ENCODE data around the gene DUSP11.

DNA sequence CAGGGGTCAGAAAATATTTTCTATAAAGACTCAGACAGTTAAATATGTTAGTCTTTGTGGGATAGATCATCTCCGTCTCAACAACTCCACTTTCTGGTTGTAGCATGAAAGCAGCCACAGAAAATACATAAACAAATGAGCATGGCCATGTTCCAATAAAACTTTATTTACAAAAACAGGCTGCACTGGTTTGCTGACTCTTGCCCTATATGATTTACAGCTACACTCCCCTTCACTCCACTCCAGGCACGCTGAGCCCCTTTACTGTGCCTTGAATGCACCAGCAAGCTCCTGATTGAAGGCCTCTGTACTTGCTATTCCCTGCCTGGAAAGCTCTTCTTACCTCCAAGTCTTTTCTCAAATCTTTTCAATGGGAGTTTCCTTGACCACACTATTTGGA lies 43.1 kb upstream of the DUSP11 start:
- TF ChIP-seq, protein P1, sequence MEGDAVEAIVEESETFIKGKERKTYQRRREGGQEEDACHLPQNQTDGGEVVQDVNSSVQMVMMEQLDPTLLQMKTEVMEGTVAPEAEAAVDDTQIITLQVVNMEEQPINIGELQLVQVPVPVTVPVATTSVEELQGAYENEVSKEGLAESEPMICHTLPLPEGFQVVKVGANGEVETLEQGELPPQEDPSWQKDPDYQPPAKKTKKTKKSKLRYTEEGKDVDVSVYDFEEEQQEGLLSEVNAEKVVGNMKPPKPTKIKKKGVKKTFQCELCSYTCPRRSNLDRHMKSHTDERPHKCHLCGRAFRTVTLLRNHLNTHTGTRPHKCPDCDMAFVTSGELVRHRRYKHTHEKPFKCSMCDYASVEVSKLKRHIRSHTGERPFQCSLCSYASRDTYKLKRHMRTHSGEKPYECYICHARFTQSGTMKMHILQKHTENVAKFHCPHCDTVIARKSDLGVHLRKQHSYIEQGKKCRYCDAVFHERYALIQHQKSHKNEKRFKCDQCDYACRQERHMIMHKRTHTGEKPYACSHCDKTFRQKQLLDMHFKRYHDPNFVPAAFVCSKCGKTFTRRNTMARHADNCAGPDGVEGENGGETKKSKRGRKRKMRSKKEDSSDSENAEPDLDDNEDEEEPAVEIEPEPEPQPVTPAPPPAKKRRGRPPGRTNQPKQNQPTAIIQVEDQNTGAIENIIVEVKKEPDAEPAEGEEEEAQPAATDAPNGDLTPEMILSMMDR (IDR thresholded peaks at IDR 0.05 in 2 of 3, conservative IDR thresholded peaks at IDR 0.05 in 1 of 3; ENCODE audit: insufficient read depth in 2 of 3, low read depth in 1 of 3, low read length in 3 of 3): no peak
- TF ChIP-seq EZH2 (IDR thresholded peaks at IDR 0.05; ENCODE audit: borderline replicate concordance, low read depth, low read length): no peak
- no peak for TF ChIP-seq SRF (CRISPR knock-in tag; IDR thresholded peaks at IDR 0.05)
